ENCODE measurements around the gene TRIM36. TPM values are rescaled to one million over a fixed set of nuclear protein-coding genes. Genes with fewer than 3 reads are reported as not detected.

Gene TRIM36
- polyA plus RNA-seq, 1 of the 3 experiments (the other 2 are of a cell fraction): 0.16 TPM

DNA sequence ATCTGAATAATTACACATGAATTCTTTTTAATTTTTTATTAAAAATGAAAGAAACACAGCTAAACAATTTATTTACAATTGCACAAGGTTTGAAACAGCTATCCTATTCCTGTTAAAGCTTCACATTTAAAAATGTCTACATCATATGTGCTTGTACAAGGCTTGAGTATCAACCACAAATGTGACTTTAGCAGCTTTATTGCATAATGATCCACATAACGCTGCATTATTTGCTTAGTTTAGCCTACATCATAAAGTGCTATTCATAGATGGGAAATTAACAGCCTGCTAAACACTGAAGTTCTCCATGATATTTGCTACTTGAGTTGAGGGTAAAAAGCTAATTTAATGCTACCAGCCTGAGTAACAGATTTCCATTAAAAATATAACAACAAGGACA is 45.0 kb downstream of the TRIM36 start:
- ChIA-PET POLR2A (interaction anchor here (0.5 kb wide), 1 partner anchor 88 kb away, joined by 3 read pairs; no protein-coding TSS in a partner anchor), CTCF (interaction anchor here (1.2 kb wide), 1 partner anchor 18 kb away, joined by 3 read pairs; no protein-coding TSS in a partner anchor)
- Histone ChIP-seq H3K4me2 (no peak overlapping the region), H3K27ac (ENCODE audit: low read depth in 2 of 2, low read length in 1 of 2) (no peak overlapping the region), H3K9ac (no peak overlapping the region), H3K4me1 (ENCODE audit: control insufficient read depth in 1 of 2, insufficient read depth in 2 of 2, low read depth in 1 of 2, low read length in 1 of 2) (no peaks in the 10 kb centered on the region), H3K9me2 (no peaks in the 10 kb centered on the region), H3K36me3 (replicated peaks in 1 of 2; ENCODE audit: control insufficient read depth in 1 of 2, insufficient read depth in 2 of 2, low read length in 1 of 2) (no peaks in the 10 kb centered on the region), H3K27me3 (ENCODE audit: insufficient read depth) (no peaks in the 10 kb centered on the region), H3K79me2 (ENCODE audit: insufficient read depth) (no peaks in the 10 kb centered on the region), H2AFZ (ENCODE audit: low read depth) (no peak overlapping the region), H3K9me3 (no peaks in the 10 kb centered on the region), H3K4me3 (ENCODE audit: low read depth in 2 of 2, low read length in 1 of 2) (no peak overlapping the region), H4K20me1 (ENCODE audit: insufficient read depth) (no peaks in the 10 kb centered on the region), H3F3A (replicated peaks; ENCODE audit: insufficient read depth) (no peaks in the 10 kb centered on the region)
- WGBS (ENCODE audit: low lambda C conversion rate): 59% methylated on average over 1 of the region's 1 CpG
- DNase-seq: no peak
- TF ChIP-seq NFIC (IDR thresholded peaks at IDR 0.05; ENCODE audit: borderline replicate concordance): no peak
- TF ChIP-seq, protein P1, sequence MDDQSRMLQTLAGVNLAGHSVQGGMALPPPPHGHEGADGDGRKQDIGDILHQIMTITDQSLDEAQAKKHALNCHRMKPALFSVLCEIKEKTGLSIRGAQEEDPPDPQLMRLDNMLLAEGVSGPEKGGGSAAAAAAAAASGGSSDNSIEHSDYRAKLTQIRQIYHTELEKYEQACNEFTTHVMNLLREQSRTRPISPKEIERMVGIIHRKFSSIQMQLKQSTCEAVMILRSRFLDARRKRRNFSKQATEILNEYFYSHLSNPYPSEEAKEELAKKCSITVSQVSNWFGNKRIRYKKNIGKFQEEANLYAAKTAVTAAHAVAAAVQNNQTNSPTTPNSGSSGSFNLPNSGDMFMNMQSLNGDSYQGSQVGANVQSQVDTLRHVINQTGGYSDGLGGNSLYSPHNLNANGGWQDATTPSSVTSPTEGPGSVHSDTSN (IDR thresholded peaks at IDR 0.05): no peak
- TF ChIP-seq TEAD4 (IDR thresholded peaks at IDR 0.05; ENCODE audit: borderline replicate concordance, insufficient read depth): no peak
- no peak for TF ChIP-seq RCOR1 (IDR thresholded peaks at IDR 0.05; ENCODE audit: low read length)
- no peak for TF ChIP-seq NRF1 (IDR thresholded peaks at IDR 0.05; ENCODE audit: low read depth, low read length)
- TF ChIP-seq EP300 (IDR thresholded peaks at IDR 0.05; ENCODE audit: borderline replicate concordance in 1 of 2, low read depth in 1 of 2, low read length in 1 of 2): no peak
- no peak for TF ChIP-seq MXI1 (IDR thresholded peaks at IDR 0.05; ENCODE audit: low read depth, low read length)
- TF ChIP-seq EZH2phosphoT487 (IDR thresholded peaks at IDR 0.05; ENCODE audit: borderline replicate concordance, low read depth): no peak
- TF ChIP-seq, protein P2, sequence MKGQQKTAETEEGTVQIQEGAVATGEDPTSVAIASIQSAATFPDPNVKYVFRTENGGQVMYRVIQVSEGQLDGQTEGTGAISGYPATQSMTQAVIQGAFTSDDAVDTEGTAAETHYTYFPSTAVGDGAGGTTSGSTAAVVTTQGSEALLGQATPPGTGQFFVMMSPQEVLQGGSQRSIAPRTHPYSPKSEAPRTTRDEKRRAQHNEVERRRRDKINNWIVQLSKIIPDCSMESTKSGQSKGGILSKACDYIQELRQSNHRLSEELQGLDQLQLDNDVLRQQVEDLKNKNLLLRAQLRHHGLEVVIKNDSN (IDR thresholded peaks at IDR 0.05; ENCODE audit: borderline replicate concordance, low read depth): no peak
- TF ChIP-seq RAD21 (IDR thresholded peaks at IDR 0.05; ENCODE audit: low read length): no peak

- Histone ChIP-seq H3K9ac (no peak overlapping the region), H3K9me3 (no peaks in the 10 kb centered on the region), H3F3A (replicated peaks; ENCODE audit: insufficient read depth) (no peaks in the 10 kb centered on the region), H3K79me2 (ENCODE audit: insufficient read depth) (no peaks in the 10 kb centered on the region), H3K4me1 (ENCODE audit: control insufficient read depth in 1 of 2, insufficient read depth in 2 of 2, low read depth in 1 of 2, low read length in 1 of 2) (no peaks in the 10 kb centered on the region), H3K27ac (ENCODE audit: low read depth in 2 of 2, low read length in 1 of 2) (no peak overlapping the region), H3K36me3 (replicated peaks in 1 of 2; ENCODE audit: control insufficient read depth in 1 of 2, insufficient read depth in 2 of 2, low read length in 1 of 2) (no peaks in the 10 kb centered on the region), H3K4me2 (no peak overlapping the region), H4K20me1 (ENCODE audit: insufficient read depth) (no peaks in the 10 kb centered on the region), H3K9me2 (no peaks in the 10 kb centered on the region), H3K27me3 (ENCODE audit: insufficient read depth) (no peaks in the 10 kb centered on the region), H2AFZ (ENCODE audit: low read depth) (no peak overlapping the region), H3K4me3 (ENCODE audit: low read depth in 2 of 2, low read length in 1 of 2) (no peak overlapping the region)
- DNase-seq: no peak
- ChIA-PET CTCF (no interaction called here), POLR2A (no interaction called here)
- TF ChIP-seq FOSL2 (IDR thresholded peaks at IDR 0.05; ENCODE audit: borderline replicate concordance, low read depth) (no peak), JUND (IDR thresholded peaks at IDR 0.05) (no peak)
Observed at GRCh38 chr5:115116001-115116400, 53.7 kb downstream of the TRIM36 start.
